Measurements from ENCODE around the gene NCDN. TPM values are rescaled to one million over a fixed set of nuclear protein-coding genes. Genes with fewer than 3 reads are reported as not detected.

NCDN gene
- total and polyA plus RNA-seq, 7 donors = 3.6 to 26.3 (median 14.0) TPM

- Histone ChIP-seq H3K4me1 (peaks cover 0 to 53% (median 47%) of the 10 kb centered on the region in 4 donors), H3K4me3 (no peak overlapping the region), H3K36me3 (peaks cover 0 to 39% (median 10%) of the 10 kb centered on the region in 4 donors), H3K27me3 (no peaks in the 10 kb centered on the region), H3K27ac (no peak overlapping the region), H3K9me3 (no peaks in the 10 kb centered on the region)
- DNase-seq = no peak
- 84% methylated on average over 4 of the region's 4 CpGs for WGBS, 2 donors
- no peak for TF ChIP-seq EP300 (IDR thresholded peaks at IDR 0.05)
- TF ChIP-seq CTCF (IDR thresholded peaks at IDR 0.05) = no peak
- no peak for TF ChIP-seq POLR2A (IDR thresholded peaks at IDR 0.05)
- intact Hi-C loops (cut with DNase I) = no loop called here
Observed at GRCh38 chr1:35555212-35555584, 2.4 kb upstream of the NCDN start.

- 16 to 64% methylated on average over 10 of the region's 10 CpGs for WGBS, 2 donors
- H3K4me1 ChIP-seq = peaks cover 0 to 60% (median 53%) of the 10 kb centered on the region in 4 donors
- peaks cover 0 to 33% (median 9%) of the 10 kb centered on the region in 4 donors for H3K36me3 ChIP-seq
- H3K27me3 ChIP-seq = no peaks in the 10 kb centered on the region
- intact Hi-C loops (cut with DNase I) = no loop called here
- TF ChIP-seq CTCF (IDR thresholded peaks at IDR 0.05) = no peak
- no peak for TF ChIP-seq POLR2AphosphoS5 (IDR thresholded peaks at IDR 0.05)
- TF ChIP-seq EP300 (IDR thresholded peaks at IDR 0.05) = no peak
- no peak for TF ChIP-seq POLR2A (IDR thresholded peaks at IDR 0.05)
- no peak for DNase-seq
- H3K9me3 ChIP-seq = no peaks in the 10 kb centered on the region
- peak overlapping the region in 1 of 4 donors; percentile 96 for H3K27ac ChIP-seq
- peak overlapping the region in 2 of 4 donors; percentile 67 to 82 for H3K4me3 ChIP-seq
Observed at GRCh38 chr1:35555601-35556477, 1.8 kb upstream of the NCDN start.

GRCh38 chr1:35556484-35557117, 998 bp upstream of the NCDN start:
- H3K4me3 ChIP-seq = peak overlapping the region; percentile 67 to 91 (median 81)
- WGBS, 2 donors = 1 to 4% methylated on average over 17 of the region's 17 CpGs
- intact Hi-C loops (cut with DNase I) = no loop called here
- no peaks in the 10 kb centered on the region for H3K9me3 ChIP-seq
- H3K4me1 ChIP-seq = peaks cover 0 to 67% (median 61%) of the 10 kb centered on the region in 4 donors
- H3K36me3 ChIP-seq = peaks cover 0 to 27% (median 9%) of the 10 kb centered on the region in 4 donors
- TF ChIP-seq CTCF (IDR thresholded peaks at IDR 0.05) = no peak
- TF ChIP-seq POLR2A (IDR thresholded peaks at IDR 0.05) = no peak
- TF ChIP-seq EP300 (IDR thresholded peaks at IDR 0.05) = no peak
- TF ChIP-seq POLR2AphosphoS5 (IDR thresholded peaks at IDR 0.05) = no peak
- H3K27ac ChIP-seq = peak overlapping the region; percentile 89 to 99 (median 96)
- H3K27me3 ChIP-seq = no peaks in the 10 kb centered on the region
- no peak for DNase-seq

GRCh38 chr1:35557118-35557610, 435 bp upstream of the NCDN start, which contains the start of gene KIAA0319L:
Gene KIAA0319L (minus strand): TSS chr1:35557403. CDS start chr1:35554491, 2,912 bp downstream.
- H3K4me1 ChIP-seq = peaks cover 0 to 68% (median 63%) of the 10 kb centered on the region in 4 donors
- H3K9me3 ChIP-seq = no peaks in the 10 kb centered on the region
- intact Hi-C loops (cut with DNase I) = no loop called here
- TF ChIP-seq POLR2AphosphoS5 (IDR thresholded peaks at IDR 0.05) (peak; percentile 63 to 88 (median 74)), EP300 (IDR thresholded peaks at IDR 0.05) (no peak), CTCF (IDR thresholded peaks at IDR 0.05) (no peak), POLR2A (IDR thresholded peaks at IDR 0.05) (peak; percentile 38 to 65)
- no peaks in the 10 kb centered on the region for H3K27me3 ChIP-seq
- peak within 1 kb of the TSS; percentile 67 to 91 (median 81) for H3K4me3 ChIP-seq
- 1% methylated on average over 39 of the region's 39 CpGs for WGBS, 2 donors
- H3K36me3 ChIP-seq = peaks cover 0 to 27% (median 5%) of the 10 kb centered on the region in 4 donors
- H3K27ac ChIP-seq = peak within 1 kb of the TSS; percentile 89 to 99 (median 96)
- peak; percentile 94 for DNase-seq

Data from sigmoid colon (tissue), 7 donors.